OCI-LY7 (cell line): ENCODE measurements around the gene GAS6.

Experiments used
- EZH2phosphoT487 ChIP-seq: fragments of 200-600 bp; sonication (generic); IDR thresholded peaks from 2 replicates; pipeline ENCODE4 v1.6.1; 2018; ENCODE audit warnings: low read depth, borderline replicate concordance, mild to moderate bottlenecking, mixed run types, antibody characterized with exemption, low read length, moderate library complexity, mixed read lengths
- TF ChIP-seq, protein P1 (sequence below): fragments of 200-600 bp; sonication (generic); conservative IDR thresholded peaks from 2 replicates; pipeline ENCODE4 v1.5.1; 2014; ENCODE audit warnings: mild to moderate bottlenecking, antibody characterized with exemption, low read length, moderate library complexity, mixed read lengths

DNA sequence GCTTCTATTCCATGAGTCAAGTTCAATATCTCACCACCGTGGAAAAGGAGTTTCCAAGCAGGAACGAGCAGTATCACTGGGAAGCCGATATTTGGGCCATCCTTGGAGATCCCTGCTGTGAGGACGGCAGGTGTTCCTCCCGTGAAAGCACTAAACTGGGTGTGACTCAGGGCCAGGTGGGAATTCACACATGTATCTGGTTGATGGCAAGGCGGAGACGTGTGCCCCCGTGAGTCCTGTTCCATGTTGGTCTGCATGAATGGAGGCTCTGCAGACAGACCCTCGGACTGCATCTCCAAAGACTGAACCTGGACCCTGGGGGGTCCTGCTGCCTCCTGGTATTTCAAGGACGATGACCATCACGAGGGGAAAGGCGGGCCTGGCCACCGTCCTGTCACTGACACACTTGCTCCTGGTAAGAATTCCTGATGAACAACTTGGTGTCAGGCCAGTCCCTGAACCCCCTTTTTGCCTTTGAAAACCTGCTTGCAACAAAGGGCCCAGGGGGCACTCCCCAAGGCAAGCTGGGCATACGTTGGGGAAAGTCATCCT lies 22.8 kb upstream of the GAS6 start:
- TF ChIP-seq, protein P1, sequence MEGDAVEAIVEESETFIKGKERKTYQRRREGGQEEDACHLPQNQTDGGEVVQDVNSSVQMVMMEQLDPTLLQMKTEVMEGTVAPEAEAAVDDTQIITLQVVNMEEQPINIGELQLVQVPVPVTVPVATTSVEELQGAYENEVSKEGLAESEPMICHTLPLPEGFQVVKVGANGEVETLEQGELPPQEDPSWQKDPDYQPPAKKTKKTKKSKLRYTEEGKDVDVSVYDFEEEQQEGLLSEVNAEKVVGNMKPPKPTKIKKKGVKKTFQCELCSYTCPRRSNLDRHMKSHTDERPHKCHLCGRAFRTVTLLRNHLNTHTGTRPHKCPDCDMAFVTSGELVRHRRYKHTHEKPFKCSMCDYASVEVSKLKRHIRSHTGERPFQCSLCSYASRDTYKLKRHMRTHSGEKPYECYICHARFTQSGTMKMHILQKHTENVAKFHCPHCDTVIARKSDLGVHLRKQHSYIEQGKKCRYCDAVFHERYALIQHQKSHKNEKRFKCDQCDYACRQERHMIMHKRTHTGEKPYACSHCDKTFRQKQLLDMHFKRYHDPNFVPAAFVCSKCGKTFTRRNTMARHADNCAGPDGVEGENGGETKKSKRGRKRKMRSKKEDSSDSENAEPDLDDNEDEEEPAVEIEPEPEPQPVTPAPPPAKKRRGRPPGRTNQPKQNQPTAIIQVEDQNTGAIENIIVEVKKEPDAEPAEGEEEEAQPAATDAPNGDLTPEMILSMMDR = no peak
- no peak for TF ChIP-seq EZH2phosphoT487
